ENCODE results near the gene KRT222. TPM values are rescaled to one million over a fixed set of nuclear protein-coding genes. Genes with fewer than 3 reads are reported as not detected.

The KRT222 gene
- total RNA-seq, 2 donors from 2014 or later = 1.4 to 2.3 TPM

DNA sequence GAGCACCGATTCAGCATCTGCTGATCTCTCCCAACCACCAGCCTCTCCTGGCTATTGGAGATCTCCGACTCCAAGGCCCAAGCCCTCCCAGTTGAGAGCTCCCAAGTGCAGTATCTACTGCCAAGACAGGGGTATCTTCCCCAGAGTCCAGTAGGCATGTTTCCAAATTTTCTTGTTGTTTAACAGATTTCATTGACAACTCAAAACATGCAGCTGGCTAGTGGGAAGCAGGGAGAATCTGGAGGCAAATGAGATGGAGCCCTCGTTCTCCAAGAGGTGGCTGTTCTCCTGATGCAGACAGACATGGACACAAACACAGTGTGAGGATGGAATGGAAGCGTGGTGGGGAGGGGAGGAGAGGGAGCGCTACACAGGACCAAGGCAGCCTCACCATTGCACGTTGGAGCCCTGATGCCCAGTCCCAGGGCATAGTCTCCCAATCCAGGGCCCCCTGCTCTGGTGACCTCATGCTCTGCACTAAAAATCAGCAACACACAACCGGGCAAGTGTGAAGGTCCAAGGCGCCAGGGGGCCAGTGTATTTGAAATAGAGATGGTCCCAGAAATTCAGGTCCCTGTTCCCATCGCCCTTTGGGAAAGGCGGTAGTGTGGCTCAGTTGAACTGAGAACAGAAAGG, 49.0 kb downstream of the KRT222 start:
- no peaks in the 10 kb centered on the region for H3K36me3 ChIP-seq (ENCODE audit: control insufficient read depth, insufficient read depth, low read length)
- WGBS, 2 experiments (ENCODE audit: insufficient coverage in 1 of 2, insufficient read length in 1 of 2) = 76 to 84% methylated on average over 6 to 10 of the region's 10 CpGs
- Mint-ChIP-seq H3K4me3 (no peak overlapping the region), H3K4me1 (peaks cover 19% of the 10 kb centered on the region), H3K36me3 (ENCODE audit: low read depth) (no peaks in the 10 kb centered on the region), H3K27me3 (ENCODE audit: insufficient read depth) (peaks cover 10% of the 10 kb centered on the region), H3K9me3 (no peaks in the 10 kb centered on the region), H3K27ac (no peak overlapping the region)
- TF ChIP-seq, protein P1, sequence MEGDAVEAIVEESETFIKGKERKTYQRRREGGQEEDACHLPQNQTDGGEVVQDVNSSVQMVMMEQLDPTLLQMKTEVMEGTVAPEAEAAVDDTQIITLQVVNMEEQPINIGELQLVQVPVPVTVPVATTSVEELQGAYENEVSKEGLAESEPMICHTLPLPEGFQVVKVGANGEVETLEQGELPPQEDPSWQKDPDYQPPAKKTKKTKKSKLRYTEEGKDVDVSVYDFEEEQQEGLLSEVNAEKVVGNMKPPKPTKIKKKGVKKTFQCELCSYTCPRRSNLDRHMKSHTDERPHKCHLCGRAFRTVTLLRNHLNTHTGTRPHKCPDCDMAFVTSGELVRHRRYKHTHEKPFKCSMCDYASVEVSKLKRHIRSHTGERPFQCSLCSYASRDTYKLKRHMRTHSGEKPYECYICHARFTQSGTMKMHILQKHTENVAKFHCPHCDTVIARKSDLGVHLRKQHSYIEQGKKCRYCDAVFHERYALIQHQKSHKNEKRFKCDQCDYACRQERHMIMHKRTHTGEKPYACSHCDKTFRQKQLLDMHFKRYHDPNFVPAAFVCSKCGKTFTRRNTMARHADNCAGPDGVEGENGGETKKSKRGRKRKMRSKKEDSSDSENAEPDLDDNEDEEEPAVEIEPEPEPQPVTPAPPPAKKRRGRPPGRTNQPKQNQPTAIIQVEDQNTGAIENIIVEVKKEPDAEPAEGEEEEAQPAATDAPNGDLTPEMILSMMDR (conservative IDR thresholded peaks at IDR 0.05) = no peak
- H3K9ac ChIP-seq (ENCODE audit: extremely low read depth, low read length, poor library complexity, severe bottlenecking) = no peak overlapping the region
- no peak for DNase-seq
- H3K27me3 ChIP-seq (ENCODE audit: control insufficient read depth, insufficient read depth, low read length, poor library complexity, severe bottlenecking) = no peaks in the 10 kb centered on the region
- H3K4me3 ChIP-seq (ENCODE audit: low read length) = no peak overlapping the region
- H3K27ac ChIP-seq (ENCODE audit: low read depth, low read length) = no peak overlapping the region
- peaks cover 5% of the 10 kb centered on the region for H3K4me1 ChIP-seq (ENCODE audit: control insufficient read depth, insufficient read depth, low read length)
- H3K9me3 ChIP-seq (ENCODE audit: control insufficient read depth, low read length) = no peaks in the 10 kb centered on the region

DNA sequence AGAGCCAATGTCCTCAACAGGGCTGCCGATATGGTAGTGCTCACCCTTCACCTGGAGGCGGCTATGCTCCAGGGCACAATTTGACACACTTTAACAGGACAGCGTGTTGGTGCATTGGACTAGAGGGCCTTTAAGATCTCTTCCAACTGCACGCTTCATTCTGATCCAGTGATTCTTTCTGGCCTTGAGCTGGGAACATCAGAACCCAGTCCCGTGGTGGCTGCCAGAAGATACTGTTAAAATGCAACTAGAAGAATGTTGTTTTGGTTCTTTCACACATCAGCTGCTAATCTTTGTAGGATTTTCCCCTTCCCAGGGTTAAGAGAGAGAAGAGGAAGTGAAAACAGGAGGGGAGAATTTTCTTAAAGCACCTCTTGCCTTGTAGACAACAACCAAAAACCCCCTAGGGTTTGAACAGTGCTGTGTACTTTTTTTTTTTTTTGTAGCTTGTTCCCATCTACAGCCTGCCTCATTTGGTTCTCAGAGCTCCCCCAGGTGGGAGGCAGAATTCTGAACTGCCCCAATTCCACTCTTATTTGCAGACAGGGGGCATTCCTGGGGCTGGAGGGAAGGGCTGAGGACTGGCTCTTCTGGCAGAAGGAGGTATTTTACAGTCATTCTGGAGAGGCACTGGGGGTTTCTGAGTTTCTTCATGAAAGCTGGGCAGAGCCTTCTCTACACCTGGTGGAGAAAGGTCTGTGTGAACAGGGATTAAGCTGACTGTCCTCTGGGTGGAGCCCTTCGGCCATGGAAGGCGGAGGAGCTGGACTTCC, 49.7 kb downstream of the KRT222 start:
- Mint-ChIP-seq H3K4me3 (no peak overlapping the region), H3K9me3 (no peaks in the 10 kb centered on the region), H3K36me3 (ENCODE audit: low read depth) (no peaks in the 10 kb centered on the region), H3K27ac (peak overlapping the region; percentile 69), H3K27me3 (ENCODE audit: insufficient read depth) (peaks cover 10% of the 10 kb centered on the region), H3K4me1 (peaks cover 19% of the 10 kb centered on the region)
- Histone ChIP-seq H3K9ac (ENCODE audit: extremely low read depth, low read length, poor library complexity, severe bottlenecking) (no peak overlapping the region), H3K36me3 (ENCODE audit: control insufficient read depth, insufficient read depth, low read length) (no peaks in the 10 kb centered on the region), H3K4me1 (ENCODE audit: control insufficient read depth, insufficient read depth, low read length) (peaks cover 5% of the 10 kb centered on the region), H3K9me3 (ENCODE audit: control insufficient read depth, low read length) (no peaks in the 10 kb centered on the region), H3K27me3 (ENCODE audit: control insufficient read depth, insufficient read depth, low read length, poor library complexity, severe bottlenecking) (no peaks in the 10 kb centered on the region), H3K4me3 (ENCODE audit: low read length) (no peak overlapping the region), H3K27ac (ENCODE audit: low read depth, low read length) (no peak overlapping the region)
- peak; percentile 95 for DNase-seq
- 78 to 79% methylated on average over 6 to 7 of the region's 7 CpGs for WGBS, 2 experiments (ENCODE audit: insufficient coverage in 1 of 2, insufficient read length in 1 of 2)
- TF ChIP-seq, protein P1 (conservative IDR thresholded peaks at IDR 0.05) = peak; percentile 86

DNA sequence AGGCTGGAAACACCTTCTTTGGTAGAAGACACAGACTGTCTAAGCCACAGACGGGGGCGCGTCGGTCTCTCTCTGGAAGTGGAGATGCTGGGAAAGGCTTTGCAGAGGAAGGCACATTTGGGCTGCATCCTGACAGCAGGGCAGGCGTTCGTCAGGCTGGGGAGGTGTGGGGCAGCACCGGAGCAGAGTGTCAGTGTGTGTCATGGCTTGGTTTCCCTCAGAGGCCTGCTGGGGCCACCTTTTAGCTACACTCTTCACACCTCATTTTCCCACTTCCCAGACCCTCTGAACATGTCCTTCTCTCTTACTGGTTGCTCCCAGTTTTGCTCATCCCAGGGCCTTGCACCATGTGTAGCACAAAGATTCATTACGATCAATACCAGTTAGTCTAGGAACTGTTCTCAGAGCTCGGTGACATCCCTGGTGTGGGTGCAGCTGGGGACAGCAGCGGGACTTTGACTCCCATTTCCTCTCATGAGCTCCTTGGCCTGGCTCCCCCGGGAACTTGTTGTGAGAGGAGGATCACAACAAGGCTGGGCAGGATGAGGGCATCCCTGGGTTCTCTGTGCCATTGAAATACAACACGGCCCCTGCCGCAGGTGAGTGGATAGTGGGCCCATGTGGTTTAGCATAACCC, 50.4 kb downstream of the KRT222 start:
- Histone ChIP-seq H3K9me3 (ENCODE audit: control insufficient read depth, low read length) (no peaks in the 10 kb centered on the region), H3K4me1 (ENCODE audit: control insufficient read depth, insufficient read depth, low read length) (peaks cover 5% of the 10 kb centered on the region), H3K27me3 (ENCODE audit: control insufficient read depth, insufficient read depth, low read length, poor library complexity, severe bottlenecking) (no peaks in the 10 kb centered on the region), H3K27ac (ENCODE audit: low read depth, low read length) (no peak overlapping the region), H3K4me3 (ENCODE audit: low read length) (no peak overlapping the region), H3K9ac (ENCODE audit: extremely low read depth, low read length, poor library complexity, severe bottlenecking) (no peak overlapping the region), H3K36me3 (ENCODE audit: control insufficient read depth, insufficient read depth, low read length) (no peaks in the 10 kb centered on the region)
- Mint-ChIP-seq H3K4me1 (peaks cover 15% of the 10 kb centered on the region), H3K4me3 (no peak overlapping the region), H3K27me3 (ENCODE audit: insufficient read depth) (peaks cover 10% of the 10 kb centered on the region), H3K36me3 (ENCODE audit: low read depth) (no peaks in the 10 kb centered on the region), H3K9me3 (no peaks in the 10 kb centered on the region), H3K27ac (no peak overlapping the region)
- DNase-seq = no peak
- 88 to 100% methylated on average over 4 to 13 of the region's 13 CpGs for WGBS, 2 experiments (ENCODE audit: insufficient coverage in 1 of 2, insufficient read length in 1 of 2)
- TF ChIP-seq, protein P1 (conservative IDR thresholded peaks at IDR 0.05) = no peak
